RPMI8226 (cell line): ENCODE data around the gene LRCH3.
"Not testable (repeated sequence)": the region's sequence is repeated elsewhere in the genome, so short reads cannot be mapped to it uniquely, and the experiment has no call there.

Experiments
- DNase-seq: peaks from one replicate; pipeline ENCODE4 v3.0.0-alpha.2; 2015

LRCH3 gene

GRCh38 chr3:197841789-197842188 lies 50.7 kb downstream of the LRCH3 start:
- DNase-seq: no peak

GRCh38 chr3:197846491-197846890 lies 55.4 kb downstream of the LRCH3 start:
- DNase-seq: no peak

GRCh38 chr3:197847866-197848401 lies 56.9 kb downstream of the LRCH3 start:
- DNase-seq: no peak

DNA sequence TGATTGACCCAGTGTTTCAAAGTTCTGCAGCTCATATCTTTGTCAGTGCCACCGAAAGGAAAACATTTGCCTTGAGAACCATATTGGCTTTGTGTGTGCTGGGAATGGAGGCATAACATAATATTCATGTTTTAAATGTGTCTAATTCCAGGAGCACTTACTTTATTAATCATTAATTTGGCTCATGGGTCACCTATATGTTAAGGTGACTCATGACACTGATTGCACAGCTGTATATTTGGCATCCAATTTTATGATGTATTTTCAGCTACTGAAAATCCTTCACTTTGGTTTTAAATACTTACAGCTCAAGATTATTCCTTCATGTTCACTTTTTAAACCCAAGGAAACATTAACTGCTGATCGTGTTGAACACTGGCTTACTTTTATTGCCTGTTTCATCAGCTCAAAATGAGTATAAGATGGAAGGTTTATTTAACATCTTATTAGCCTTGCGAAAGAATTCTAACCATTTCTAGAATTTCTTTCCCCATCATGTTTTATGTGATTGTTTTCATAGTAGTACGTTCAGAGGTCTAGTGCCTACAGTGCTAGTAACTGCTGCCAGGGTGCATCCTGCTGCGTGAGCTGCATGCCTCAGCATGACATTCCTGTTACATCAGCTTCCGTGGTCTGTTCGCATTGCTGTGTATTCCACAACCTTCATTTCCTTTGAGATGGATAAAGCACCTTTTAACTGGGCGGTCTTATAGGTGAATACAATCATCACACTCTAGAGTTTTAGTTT lies 63.7 kb downstream of the LRCH3 start:
- no peak for DNase-seq

- no peak for DNase-seq
Measured at GRCh38 chr3:197855571-197855970, 64.5 kb downstream of the LRCH3 start.

- DNase-seq: no peak
Measured at GRCh38 chr3:197856199-197856816, 65.3 kb downstream of the LRCH3 start.

- no peak for DNase-seq
Measured at GRCh38 chr3:197858133-197858532, 67.1 kb downstream of the LRCH3 start.

- no peak for DNase-seq
Measured at GRCh38 chr3:197858598-197858997, 67.5 kb downstream of the LRCH3 start.

- DNase-seq: no peak
Measured at GRCh38 chr3:197866035-197866434, 75.0 kb downstream of the LRCH3 start.

- no peak for DNase-seq
Measured at GRCh38 chr3:197873329-197873728, 82.3 kb downstream of the LRCH3 start.

GRCh38 chr3:197874064-197874463 lies 83.0 kb downstream of the LRCH3 start:
- DNase-seq: no peak

GRCh38 chr3:197874653-197875052 lies 83.6 kb downstream of the LRCH3 start:
- DNase-seq: no peak

DNA sequence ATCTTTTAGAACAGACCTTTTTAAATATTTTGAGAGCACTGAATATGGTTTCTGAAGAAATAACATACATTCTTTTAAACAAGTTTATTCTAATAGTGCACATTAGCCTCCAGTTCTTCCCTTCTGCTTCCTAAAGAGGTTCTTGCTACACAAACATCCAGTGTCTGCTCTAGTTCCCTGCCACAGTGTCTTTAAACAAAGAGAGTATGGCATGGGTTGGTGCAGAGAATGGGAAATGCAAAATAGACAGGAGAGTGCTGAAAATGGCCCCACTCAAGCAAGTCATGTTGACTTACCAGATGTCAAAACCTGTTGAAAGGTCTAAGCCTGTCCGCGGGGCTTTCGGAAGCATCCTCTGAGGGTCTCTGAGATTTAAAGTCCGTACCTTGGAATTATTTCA lies 86.8 kb downstream of the LRCH3 start:
- DNase-seq: no peak

DNA sequence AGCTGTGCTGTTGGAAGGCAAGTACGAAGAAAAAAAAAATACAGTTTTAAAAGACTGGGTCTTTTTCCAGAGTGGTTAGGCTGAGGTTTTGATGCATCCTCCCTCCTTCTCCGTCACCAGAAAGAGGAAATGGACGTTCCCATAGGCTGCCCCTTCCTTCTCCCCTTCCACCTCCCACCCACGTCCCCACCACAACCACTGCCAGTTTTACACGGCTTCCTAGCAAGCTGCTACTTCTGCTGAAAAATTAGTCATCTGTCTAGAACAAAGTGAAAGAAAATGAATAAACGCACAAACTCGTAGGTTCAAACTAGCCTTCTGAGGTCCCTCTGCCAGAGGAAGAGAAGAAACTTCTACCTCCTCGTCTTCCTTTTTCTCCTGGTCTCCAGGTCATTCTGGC lies 87.4 kb downstream of the LRCH3 start:
- no peak for DNase-seq

- DNase-seq: no peak
Measured at GRCh38 chr3:197880491-197881269, 89.6 kb downstream of the LRCH3 start.

DNA sequence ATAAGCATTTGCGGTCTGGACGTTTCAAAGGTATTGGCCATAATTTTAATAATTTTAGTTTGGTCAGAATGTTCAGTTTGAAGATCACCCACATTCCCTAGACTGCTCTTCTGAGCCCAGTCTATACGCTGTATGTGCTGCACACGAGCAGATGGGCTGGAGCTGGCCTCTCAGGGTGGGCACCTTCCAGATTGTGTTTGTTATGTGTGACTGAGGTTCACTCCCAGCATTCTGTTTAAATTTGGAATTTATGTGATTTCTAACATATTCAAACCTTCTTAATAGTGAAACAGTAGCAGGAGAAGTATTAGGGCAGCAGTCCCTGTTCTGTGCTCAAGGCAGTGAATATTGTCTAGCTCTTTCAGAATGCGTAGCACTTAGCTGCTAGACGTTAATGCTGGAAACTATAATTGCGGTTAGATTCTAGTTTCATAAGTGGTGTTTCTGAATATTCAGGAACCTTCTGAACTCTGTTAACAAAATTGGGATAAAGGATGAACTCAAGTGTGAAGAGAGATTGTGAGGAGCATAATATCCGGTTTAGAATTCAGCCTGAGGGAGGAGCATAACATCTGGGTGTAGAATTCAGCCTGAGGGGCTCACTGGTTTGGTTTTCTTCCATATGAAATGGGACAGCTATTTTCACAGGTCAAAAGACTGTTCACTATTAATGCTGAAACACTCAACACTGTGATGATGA lies 90.4 kb downstream of the LRCH3 start:
- DNase-seq: no peak

GRCh38 chr3:197881970-197882338 lies 90.9 kb downstream of the LRCH3 start:
- no peak for DNase-seq

DNA sequence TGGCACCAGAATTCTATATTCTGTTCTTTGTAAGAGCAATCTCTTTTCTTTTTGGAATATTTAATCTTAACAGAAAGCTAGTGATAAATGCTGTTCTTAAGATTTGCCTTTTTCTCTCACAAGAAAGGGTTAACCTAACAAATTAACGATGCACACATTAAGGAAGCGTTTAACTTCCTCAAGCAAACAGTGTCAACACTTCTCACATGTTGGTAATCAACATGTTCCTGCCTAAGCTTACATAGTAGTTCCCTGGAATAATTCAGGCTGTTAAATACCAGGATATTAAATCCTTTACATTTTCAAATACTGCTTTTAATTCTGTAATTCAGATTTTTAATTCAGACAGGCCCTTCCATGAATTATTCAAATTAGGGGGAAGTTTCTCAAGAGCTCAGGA lies 91.5 kb downstream of the LRCH3 start:
- DNase-seq: no peak

DNA sequence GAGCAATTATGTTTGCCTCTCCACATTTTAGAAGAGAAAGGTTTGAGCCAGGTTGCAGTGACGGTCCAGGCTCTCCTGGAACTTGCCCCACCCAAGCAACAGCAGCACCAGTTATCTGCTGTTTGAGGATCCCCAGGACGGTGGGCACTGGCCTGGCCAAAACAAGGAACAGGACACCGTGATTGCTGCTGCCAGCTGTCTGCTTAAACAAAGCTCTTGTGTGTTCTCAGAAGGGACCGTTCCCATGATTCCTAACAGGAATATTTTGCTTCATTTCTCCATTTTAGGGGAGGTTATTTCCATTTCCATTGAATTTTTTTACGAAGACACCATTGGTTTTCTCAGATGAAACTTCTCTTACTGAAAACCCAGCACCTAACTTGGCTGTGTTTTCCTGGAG lies 92.5 kb downstream of the LRCH3 start:
- DNase-seq: no peak

DNA sequence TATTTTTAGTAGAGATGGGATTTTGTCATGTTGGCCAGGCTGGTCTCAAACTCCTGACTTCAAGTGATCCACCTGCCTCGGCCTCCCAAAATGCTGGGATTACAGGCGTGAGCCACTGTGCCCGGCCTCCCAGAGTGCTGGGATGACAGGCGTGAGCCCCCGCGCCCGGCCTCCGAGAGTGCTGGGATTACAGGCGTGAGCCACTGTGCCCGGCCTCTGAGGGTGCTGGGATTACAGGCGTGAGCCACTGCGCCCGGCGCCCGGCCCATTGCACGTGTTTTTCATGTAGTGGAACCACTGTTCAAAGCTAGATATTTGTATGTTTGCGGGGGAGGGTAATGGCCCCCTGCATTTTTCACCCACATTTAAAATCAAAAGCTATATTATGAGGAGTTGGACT lies 93.3 kb downstream of the LRCH3 start:
- DNase-seq: not testable (repeated sequence)

DNA sequence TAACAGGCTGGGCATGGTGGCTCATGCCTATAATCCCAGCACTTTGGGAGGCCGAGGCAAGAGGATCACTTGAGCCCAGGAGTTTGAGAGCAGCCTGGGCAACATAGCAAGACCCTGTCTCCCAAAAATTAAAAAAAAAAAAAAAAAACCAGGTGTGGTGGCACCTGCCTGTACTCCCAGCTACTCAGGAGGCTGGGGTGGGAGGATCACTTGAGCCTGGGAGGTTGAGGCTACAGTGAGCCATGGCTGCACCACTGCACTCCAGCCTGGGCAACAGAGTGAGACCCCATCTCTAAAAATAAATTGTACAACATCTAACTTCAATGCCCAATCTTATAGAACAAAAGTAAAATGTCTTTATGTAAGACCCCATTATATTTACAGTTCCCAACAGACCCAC lies 95.0 kb downstream of the LRCH3 start:
- DNase-seq: not testable (repeated sequence)

GRCh38 chr3:197887430-197888053 lies 96.5 kb downstream of the LRCH3 start:
- not testable (repeated sequence) for DNase-seq

- no peak for DNase-seq
Measured at GRCh38 chr3:197888511-197888910, 97.5 kb downstream of the LRCH3 start.
